IMR-90 (cell line): Measurements from ENCODE around the gene FAM168A. TPM values are rescaled to one million over a fixed set of nuclear protein-coding genes. Genes with fewer than 3 reads are reported as not detected.

Source experiments
- ATAC-seq: fragments of 200-7000 bp; cut with Tn5 transposase; 2 replicates; pipeline ENCODE4 v1.9.1; 2020; ENCODE audit warnings: low read depth, mild to moderate bottlenecking, moderate library complexity
- BruUV-seq: library from RNA; stranded (reverse); fragments of 400-500 nt; replicated peaks from 2 replicates; lab custom pipeline; 2021; lab: Mats Ljungman, UMichigan
- CTCF ChIA-PET: fragments of 300-600 bp; formaldehyde crosslinking; extraction: SDS; loops from one replicate; lab custom pipeline; 2021; ENCODE audit warnings: antibody characterized with exemption; lab: Yijun Ruan, JAX
- POLR2A ChIA-PET: fragments of 300-600 bp; sonication (Branson Sonifier 250); formaldehyde crosslinking; loops from one replicate; lab custom pipeline; 2022; ENCODE audit warnings: antibody characterized with exemption; ENCODE audit not compliant: unreplicated experiment; lab: Charles Lee
- DNase-seq: peaks from one replicate; pipeline ENCODE4 v3.0.0; 2013
- H2AFZ ChIP-seq: replicated peaks from 2 replicates; pipeline ENCODE3; 2013; ENCODE audit warnings: low read length, mild to moderate bottlenecking; ENCODE audit not compliant: poor library complexity
- H2AK5ac ChIP-seq: 2 replicates; pipeline ENCODE4 v1.6.1; 2013; ENCODE audit warnings: low read depth, low read length, inconsistent platforms
- H2AK9ac ChIP-seq: replicated peaks from 2 replicates; pipeline ENCODE3; 2013; ENCODE audit warnings: mild to moderate bottlenecking, low read depth, low read length, moderate library complexity; ENCODE audit not compliant: poor library complexity
- H2BK120ac ChIP-seq: 2 replicates; pipeline ENCODE4 v1.6.1; 2013; ENCODE audit warnings: low read depth, low read length, inconsistent platforms
- H2BK15ac ChIP-seq: 3 replicates; pipeline ENCODE4 v1.6.1; 2013; ENCODE audit warnings: low read depth, low read length, inconsistent platforms
- H2BK20ac ChIP-seq: 2 replicates; pipeline ENCODE4 v1.6.1; 2013; ENCODE audit warnings: low read depth, mild to moderate bottlenecking, inconsistent platforms, low read length, moderate library complexity
- H2BK5ac ChIP-seq: 2 replicates; pipeline ENCODE4 v1.6.1; 2013; ENCODE audit warnings: mild to moderate bottlenecking, low read depth, low read length, inconsistent platforms; ENCODE audit not compliant: poor library complexity, severe bottlenecking
- H3K14ac ChIP-seq: replicated peaks from 2 replicates; pipeline ENCODE4 v1.6.1; 2013; ENCODE audit warnings: low read depth, low read length, inconsistent platforms
- H3K18ac ChIP-seq: 2 replicates; pipeline ENCODE4 v1.6.1; 2013; ENCODE audit warnings: low read depth, low read length, control low read depth
- H3K23ac ChIP-seq: 2 replicates; pipeline ENCODE4 v1.6.1; 2013; ENCODE audit warnings: low read depth, low read length, inconsistent platforms
- H3K27ac ChIP-seq: 2 replicates; pipeline ENCODE4 v1.5.1; 2013; ENCODE audit warnings: mild to moderate bottlenecking, control low read depth, low read length; ENCODE audit not compliant: insufficient read depth
- H3K27me3 ChIP-seq: 2 replicates; pipeline ENCODE4 v1.6.1; 2013; ENCODE audit warnings: low read length; ENCODE audit not compliant: control insufficient read depth, insufficient read depth
- H3K36me3 ChIP-seq: 2 replicates; pipeline ENCODE4 v1.6.1; 2013; ENCODE audit warnings: low read length, mixed read lengths; ENCODE audit not compliant: control insufficient read depth, insufficient read depth
- H3K4ac ChIP-seq: 2 replicates; pipeline ENCODE4 v1.6.1; 2013; ENCODE audit warnings: low read depth, low read length, inconsistent platforms
- H3K4me1 ChIP-seq: 2 replicates; pipeline ENCODE4 v1.6.1; 2013; ENCODE audit warnings: low read length, mixed read lengths; ENCODE audit not compliant: control insufficient read depth, insufficient read depth
- H3K4me2 ChIP-seq: 2 replicates; pipeline ENCODE4 v1.6.1; 2013; ENCODE audit warnings: low read depth, mild to moderate bottlenecking, control low read depth, low read length, moderate library complexity
- H3K4me3 ChIP-seq: 2 replicates; pipeline ENCODE4 v1.5.1; 2013; ENCODE audit warnings: low read depth, mild to moderate bottlenecking, control low read depth, low read length, moderate library complexity; ENCODE audit not compliant: insufficient read depth
- H3K56ac ChIP-seq: 2 replicates; pipeline ENCODE4 v1.6.1; 2013; ENCODE audit warnings: low read length, inconsistent platforms; ENCODE audit not compliant: insufficient read depth; ENCODE audit errors: extremely low read depth
- H3K79me1 ChIP-seq, 2 experiments: 2 replicates each; pipeline ENCODE4 v1.6.1; 2013; ENCODE audit warnings: low read length in 2 of 2, inconsistent platforms in 1 of 2, low read depth in 1 of 2
- H3K9ac ChIP-seq: 2 replicates; pipeline ENCODE4 v1.6.1; 2013; ENCODE audit warnings: low read depth, low read length, control low read depth
- H3K9me1 ChIP-seq: 2 replicates; pipeline ENCODE4 v1.6.1; 2013; ENCODE audit warnings: low read length, inconsistent platforms; ENCODE audit not compliant: insufficient read depth
- H3K9me3 ChIP-seq: 2 replicates; pipeline ENCODE4 v1.6.1; 2013; ENCODE audit warnings: low read length; ENCODE audit not compliant: control insufficient read depth, insufficient read depth
- H4K20me1 ChIP-seq: 2 replicates; pipeline ENCODE4 v1.6.1; 2013; ENCODE audit warnings: low read length, inconsistent platforms; ENCODE audit not compliant: insufficient read depth
- H4K5ac ChIP-seq: 2 replicates; pipeline ENCODE4 v1.6.1; 2013; ENCODE audit warnings: mild to moderate bottlenecking, low read depth, low read length, control low read depth
- H4K8ac ChIP-seq, 2 experiments: 2 replicates each; pipeline ENCODE4 v1.6.1; 2013; ENCODE audit warnings: low read depth in 2 of 2, low read length in 2 of 2, control low read depth in 1 of 2, inconsistent platforms in 1 of 2
- H4K91ac ChIP-seq: 2 replicates; pipeline ENCODE4 v1.6.1; 2013; ENCODE audit warnings: low read depth, low read length, inconsistent platforms; ENCODE audit not compliant: insufficient read depth
- BHLHE40 ChIP-seq: fragments of 150-350 bp; IDR thresholded peaks from 2 replicates; pipeline ENCODE4 v1.6.1; 2016; ENCODE audit warnings: mild to moderate bottlenecking, low read depth, low read length
- CEBPB ChIP-seq: IDR thresholded peaks from 2 replicates; pipeline ENCODE4 v1.6.1; 2012; ENCODE audit warnings: low read depth, low read length, improper control_type of control experiment
- CHD1 ChIP-seq: IDR thresholded peaks from 2 replicates; pipeline ENCODE4 v1.6.1; 2012; ENCODE audit warnings: low read depth, low read length, improper control_type of control experiment
- FOS ChIP-seq: fragments of 150-350 bp; IDR thresholded peaks from 2 replicates; pipeline ENCODE4 v1.6.1; 2016; ENCODE audit warnings: low read depth, low read length
- MAFK ChIP-seq: IDR thresholded peaks from 2 replicates; pipeline ENCODE4 v1.6.1; 2012; ENCODE audit warnings: low read depth, low read length, improper control_type of control experiment
- MAZ ChIP-seq: IDR thresholded peaks from 2 replicates; pipeline ENCODE4 v1.6.1; 2012; ENCODE audit warnings: low read depth, mild to moderate bottlenecking, low read length, improper control_type of control experiment, moderate library complexity, borderline replicate concordance
- MXI1 ChIP-seq: IDR thresholded peaks from 2 replicates; pipeline ENCODE4 v1.6.1; 2012; ENCODE audit warnings: low read depth, mild to moderate bottlenecking, low read length, moderate library complexity, borderline replicate concordance
- NFE2L2 ChIP-seq: fragments of 150-350 bp; IDR thresholded peaks from 2 replicates; pipeline ENCODE4 v1.6.1; 2016; ENCODE audit warnings: low read depth, mild to moderate bottlenecking, low read length
- POLR2A ChIP-seq: IDR thresholded peaks from 2 replicates; pipeline ENCODE4 v1.6.1; 2012; ENCODE audit warnings: mild to moderate bottlenecking, low read depth, low read length
- RAD21 ChIP-seq: IDR thresholded peaks from 2 replicates; pipeline ENCODE4 v1.6.1; 2012; ENCODE audit warnings: low read length, improper control_type of control experiment
- RCOR1 ChIP-seq: IDR thresholded peaks from 2 replicates; pipeline ENCODE4 v1.6.1; 2012; ENCODE audit warnings: mild to moderate bottlenecking, low read length, improper control_type of control experiment; ENCODE audit not compliant: insufficient replicate concordance
- RFX5 ChIP-seq: IDR thresholded peaks from 2 replicates; pipeline ENCODE4 v1.8.0; 2012; ENCODE audit warnings: low read depth, mild to moderate bottlenecking, low read length, moderate library complexity
- SMC3 ChIP-seq: fragments of 150-350 bp; IDR thresholded peaks from 2 replicates; pipeline ENCODE4 v1.6.1; 2016; ENCODE audit warnings: low read depth, mild to moderate bottlenecking, antibody characterized with exemption, low read length, moderate library complexity
- WGBS, 2 experiments: methylation state at CpG; one replicate each; pipeline versions ENCODE4 v1.1.5 to v1.1.7; 2013; ENCODE audit warnings: missing lambda C conversion rate in 2 of 2; ENCODE audit not compliant: insufficient read length in 1 of 2; ENCODE audit errors: extremely low coverage in 2 of 2; 5-methylcytosine and 5-hydroxymethylcytosine counted together
- dilution Hi-C: fragments of 300-500 bp; cut with HindIII; formaldehyde crosslinking; loops from one replicate; pipeline ENCODE4 v1.14.3; 2018; ENCODE audit warnings: low sequenced_read_pairs; ENCODE audit not compliant: unreplicated experiment
- in situ Hi-C: fragments of 300-500 bp; cut with MboI; formaldehyde crosslinking; loops from 3 replicates; pipeline ENCODE4 v1.14.3; 2019; ENCODE audit warnings: low sequenced_read_pairs, inconsistent platforms, mixed read lengths
- intact Hi-C: fragments of 100-400 bp; cut with micrococcal nuclease; formaldehyde crosslinking; loops from 2 replicates; pipeline ENCODE4 v1.10.0; 2022
- polyA plus RNA-seq, 3 experiments: library from polyadenylated mRNA; depleted of rRNA; stranded (reverse); fragments of >200 nt; gene quantifications; 2 replicates each; pipeline ENCODE4 v1.2.3, GENCODE V29; 2012; ENCODE audit warnings: low replicate concordance in 1 of 3
- total RNA-seq: library from RNA; depleted of rRNA; stranded (reverse); fragments of >200 nt; gene quantifications from 2 replicates; pipeline ENCODE4 v1.2.3, GENCODE V29; 2012
- TF ChIP-seq, protein P1 (sequence below): fragments of 150-350 bp; IDR thresholded peaks from 2 replicates; pipeline ENCODE4 v1.6.1; 2017; ENCODE audit warnings: mild to moderate bottlenecking, antibody characterized with exemption, low read length, low read depth
- TF ChIP-seq, protein P2 (sequence below): conservative IDR thresholded peaks from 2 replicates; pipeline ENCODE4 v1.5.1; 2012; ENCODE audit warnings: mild to moderate bottlenecking, low read depth, low read length, improper control_type of control experiment
- TF ChIP-seq, protein P3 (sequence below): fragments of 150-350 bp; IDR thresholded peaks from 2 replicates; pipeline ENCODE4 v1.6.1; 2016; ENCODE audit warnings: low read depth, mild to moderate bottlenecking, low read length, moderate library complexity, borderline replicate concordance

FAM168A gene
- total and polyA plus RNA-seq, 2 of the 4 experiments (the other 2 are of a cell fraction): 13.1 to 22.8 TPM

DNA sequence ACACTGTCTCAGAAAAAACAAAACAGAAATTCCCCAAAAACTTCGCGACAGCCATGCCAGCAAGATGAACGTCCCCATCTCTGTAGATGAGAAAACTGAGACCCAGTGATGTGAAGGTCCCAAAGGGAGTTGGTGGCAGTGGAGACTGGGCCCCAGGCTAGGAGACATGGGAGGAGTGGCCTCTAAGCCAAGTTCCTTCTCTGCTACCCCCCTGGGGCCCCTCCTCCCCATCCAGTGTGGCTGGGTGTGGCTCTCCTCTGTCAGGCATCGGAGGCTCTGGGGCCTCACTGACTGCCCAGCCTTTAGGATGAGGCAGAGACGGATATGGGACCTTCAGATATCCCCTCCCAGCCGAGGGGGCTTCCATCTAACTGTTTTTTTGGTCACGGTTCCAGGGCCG is 211.9 kb downstream of the FAM168A start:
- Histone ChIP-seq H2BK15ac (no peak overlapping the region), H3K18ac (no peak overlapping the region), H3K9me3 (no peaks in the 10 kb centered on the region), H3K27me3 (no peaks in the 10 kb centered on the region), H3K4ac (peak overlapping the region; percentile 14), H4K8ac (peak overlapping the region in 1 of 2 experiments; percentile 38; a peak in 1 of 4 replicates), H3K9ac (no peak overlapping the region), H3K4me2 (no peak overlapping the region), H3K79me1 (peaks cover 36 to 58% of the 10 kb centered on the region in 2 experiments), H3K14ac (0 out of 2 replicates have a peak overlapping the region, but pooled peaks have one; percentile 39), H2BK20ac (no peak overlapping the region; the same call in 1 of the 2 replicates), H2AK5ac (peak overlapping the region; percentile 15; the same call in 1 of the 2 replicates), H2BK5ac (no peak overlapping the region), H4K5ac (peak overlapping the region; percentile 3), H4K20me1 (peaks cover 29% of the 10 kb centered on the region), H3K4me1 (peaks cover 33% of the 10 kb centered on the region), H2AK9ac (peak overlapping the region; percentile 33), H3K23ac (no peak overlapping the region), H2AFZ (peak overlapping the region; percentile 35), H3K4me3 (no peak overlapping the region), H3K56ac (no peak overlapping the region), H3K36me3 (no peaks in the 10 kb centered on the region), H2BK120ac (no peak overlapping the region; the same call in 1 of the 2 replicates), H3K27ac (no peak overlapping the region), H4K91ac (no peak overlapping the region), H3K9me1 (peaks cover 21% of the 10 kb centered on the region; the same call in 1 of the 2 replicates)
- WGBS, 2 experiments: no CpG with 5 or more reads among the region's 8 CpGs
- CTCF ChIA-PET: no interaction called here
- in situ Hi-C loops (no loop called here), dilution Hi-C loops (no loop called here), intact Hi-C loops (no loop called here)
- DNase-seq (no peak), ATAC-seq (no peak)
- POLR2A ChIA-PET: no interaction called here
- TF ChIP-seq, protein P1, sequence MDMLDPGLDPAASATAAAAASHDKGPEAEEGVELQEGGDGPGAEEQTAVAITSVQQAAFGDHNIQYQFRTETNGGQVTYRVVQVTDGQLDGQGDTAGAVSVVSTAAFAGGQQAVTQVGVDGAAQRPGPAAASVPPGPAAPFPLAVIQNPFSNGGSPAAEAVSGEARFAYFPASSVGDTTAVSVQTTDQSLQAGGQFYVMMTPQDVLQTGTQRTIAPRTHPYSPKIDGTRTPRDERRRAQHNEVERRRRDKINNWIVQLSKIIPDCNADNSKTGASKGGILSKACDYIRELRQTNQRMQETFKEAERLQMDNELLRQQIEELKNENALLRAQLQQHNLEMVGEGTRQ: no peak
- no peak for TF ChIP-seq MAFK
- no peak for TF ChIP-seq CHD1
- no peak for TF ChIP-seq CEBPB
- no peak for TF ChIP-seq RAD21
- no peak for TF ChIP-seq NFE2L2
- no peak for TF ChIP-seq RCOR1
- TF ChIP-seq, protein P2, sequence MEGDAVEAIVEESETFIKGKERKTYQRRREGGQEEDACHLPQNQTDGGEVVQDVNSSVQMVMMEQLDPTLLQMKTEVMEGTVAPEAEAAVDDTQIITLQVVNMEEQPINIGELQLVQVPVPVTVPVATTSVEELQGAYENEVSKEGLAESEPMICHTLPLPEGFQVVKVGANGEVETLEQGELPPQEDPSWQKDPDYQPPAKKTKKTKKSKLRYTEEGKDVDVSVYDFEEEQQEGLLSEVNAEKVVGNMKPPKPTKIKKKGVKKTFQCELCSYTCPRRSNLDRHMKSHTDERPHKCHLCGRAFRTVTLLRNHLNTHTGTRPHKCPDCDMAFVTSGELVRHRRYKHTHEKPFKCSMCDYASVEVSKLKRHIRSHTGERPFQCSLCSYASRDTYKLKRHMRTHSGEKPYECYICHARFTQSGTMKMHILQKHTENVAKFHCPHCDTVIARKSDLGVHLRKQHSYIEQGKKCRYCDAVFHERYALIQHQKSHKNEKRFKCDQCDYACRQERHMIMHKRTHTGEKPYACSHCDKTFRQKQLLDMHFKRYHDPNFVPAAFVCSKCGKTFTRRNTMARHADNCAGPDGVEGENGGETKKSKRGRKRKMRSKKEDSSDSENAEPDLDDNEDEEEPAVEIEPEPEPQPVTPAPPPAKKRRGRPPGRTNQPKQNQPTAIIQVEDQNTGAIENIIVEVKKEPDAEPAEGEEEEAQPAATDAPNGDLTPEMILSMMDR: no peak
- TF ChIP-seq, protein P3, sequence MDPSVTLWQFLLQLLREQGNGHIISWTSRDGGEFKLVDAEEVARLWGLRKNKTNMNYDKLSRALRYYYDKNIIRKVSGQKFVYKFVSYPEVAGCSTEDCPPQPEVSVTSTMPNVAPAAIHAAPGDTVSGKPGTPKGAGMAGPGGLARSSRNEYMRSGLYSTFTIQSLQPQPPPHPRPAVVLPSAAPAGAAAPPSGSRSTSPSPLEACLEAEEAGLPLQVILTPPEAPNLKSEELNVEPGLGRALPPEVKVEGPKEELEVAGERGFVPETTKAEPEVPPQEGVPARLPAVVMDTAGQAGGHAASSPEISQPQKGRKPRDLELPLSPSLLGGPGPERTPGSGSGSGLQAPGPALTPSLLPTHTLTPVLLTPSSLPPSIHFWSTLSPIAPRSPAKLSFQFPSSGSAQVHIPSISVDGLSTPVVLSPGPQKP: no peak
- no peak for TF ChIP-seq FOS
- TF ChIP-seq POLR2A: no peak
- TF ChIP-seq MAZ: no peak
- TF ChIP-seq MXI1: no peak
- no peak for TF ChIP-seq BHLHE40
- TF ChIP-seq SMC3: no peak
- no peak for TF ChIP-seq RFX5
- BruUV-seq: no TSS peak
